Fibroblast of skin of scalp (primary cell): ENCODE measurements around the gene DDIAS.
"Not testable (repeated sequence)": the region's sequence is repeated elsewhere in the genome, so short reads cannot be mapped to it uniquely, and the experiment has no call there.

Source experiments
- DNase-seq: peaks from one replicate; pipeline ENCODE4 v3.0.0-alpha.2; 2013

Gene DDIAS

DNA sequence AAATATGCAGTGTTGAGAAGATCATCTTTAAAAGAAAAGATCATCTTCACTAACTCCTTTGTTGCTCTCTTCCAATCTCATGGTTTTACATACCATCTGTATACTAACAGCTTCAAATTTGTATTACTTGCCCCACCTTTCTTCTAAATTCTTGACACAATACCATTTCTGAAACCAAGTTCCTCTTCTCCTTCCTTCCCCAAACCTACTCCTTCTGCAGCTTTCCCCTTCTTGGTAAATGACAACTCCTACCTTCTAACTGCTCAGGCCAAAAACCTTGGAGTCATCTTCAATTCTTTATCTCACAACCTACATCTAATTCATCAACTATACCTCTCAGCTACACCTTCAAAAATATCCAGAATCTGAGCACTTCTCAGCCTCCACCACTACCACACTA is 10.6 kb upstream of the DDIAS start:
- DNase-seq, result no peak

DNA sequence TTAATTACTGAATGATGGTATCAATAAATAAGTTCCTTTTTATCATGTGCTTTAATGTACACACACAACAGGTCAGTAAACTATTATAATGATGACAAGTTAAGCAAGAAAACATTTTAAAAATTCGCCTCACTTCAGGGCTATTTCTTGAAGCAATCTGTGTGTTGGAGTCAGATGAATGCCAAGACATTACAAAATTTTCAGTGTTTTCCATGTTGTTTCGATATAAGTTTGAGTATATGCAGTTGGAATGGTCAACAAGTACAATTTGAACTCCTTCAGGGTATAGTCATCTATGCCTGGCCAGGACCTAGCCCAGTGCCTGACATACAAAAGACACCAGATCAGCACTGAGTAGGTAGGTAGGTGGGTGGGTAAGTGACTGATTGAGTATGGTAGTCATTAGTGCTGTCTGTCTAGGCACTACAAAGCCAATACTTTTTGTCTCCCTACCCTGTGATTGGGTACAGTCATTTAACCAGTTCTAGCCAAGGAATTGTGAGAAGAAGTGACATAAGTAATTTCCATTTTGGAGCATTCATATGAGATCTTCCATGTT is 8.8 kb upstream of the DDIAS start:
- DNase-seq, result no peak

DNA sequence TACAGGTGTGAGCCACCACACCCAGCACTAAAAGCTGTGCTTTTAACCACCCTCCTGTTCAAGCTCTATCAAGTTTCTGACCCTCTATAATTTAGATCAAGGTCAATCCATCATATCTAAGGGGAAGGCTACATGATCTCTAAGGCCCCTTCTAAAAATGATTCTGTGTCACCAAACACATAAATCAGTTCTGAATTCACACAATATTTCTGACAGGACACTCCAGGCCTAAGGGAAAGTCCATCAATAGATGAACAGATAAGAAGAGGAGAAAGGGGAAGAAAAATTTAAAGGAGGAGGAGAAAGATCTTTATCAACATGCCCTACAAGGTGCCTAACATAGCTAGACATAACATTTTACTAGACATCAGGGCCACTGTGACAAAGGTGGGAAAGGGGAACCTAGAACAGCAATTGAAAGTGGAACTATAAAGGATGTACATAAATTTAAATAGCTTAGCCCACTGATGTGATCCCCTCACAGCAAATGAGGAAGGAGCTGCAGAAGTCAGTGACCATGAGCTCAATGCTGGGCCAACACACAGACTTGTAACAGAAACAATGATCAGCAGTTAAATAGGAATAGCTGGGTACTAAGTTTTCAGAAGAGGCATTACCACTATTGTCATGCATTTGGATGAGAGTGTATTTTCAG is 6.0 kb upstream of the DDIAS start:
- no peak for DNase-seq

DNA sequence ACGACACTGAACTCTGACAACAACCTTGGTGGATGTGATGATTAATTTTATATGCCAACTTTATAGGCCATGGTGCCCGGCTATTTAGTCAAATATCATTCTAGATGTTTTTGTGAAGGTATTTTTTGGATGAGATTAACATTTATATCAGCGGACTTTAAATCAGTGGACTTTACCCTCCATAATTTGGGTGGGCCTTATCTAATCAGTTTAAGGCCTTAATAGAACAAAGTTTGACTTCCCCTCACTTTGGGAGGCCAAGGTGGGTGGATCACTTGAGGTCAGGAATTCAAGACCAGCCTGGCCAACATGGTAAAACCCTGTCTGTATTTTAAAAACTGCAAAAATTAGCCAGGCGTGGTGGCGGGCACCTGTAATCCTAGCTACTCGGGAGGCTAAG is 5.4 kb upstream of the DDIAS start:
- DNase-seq, result no peak

DNA sequence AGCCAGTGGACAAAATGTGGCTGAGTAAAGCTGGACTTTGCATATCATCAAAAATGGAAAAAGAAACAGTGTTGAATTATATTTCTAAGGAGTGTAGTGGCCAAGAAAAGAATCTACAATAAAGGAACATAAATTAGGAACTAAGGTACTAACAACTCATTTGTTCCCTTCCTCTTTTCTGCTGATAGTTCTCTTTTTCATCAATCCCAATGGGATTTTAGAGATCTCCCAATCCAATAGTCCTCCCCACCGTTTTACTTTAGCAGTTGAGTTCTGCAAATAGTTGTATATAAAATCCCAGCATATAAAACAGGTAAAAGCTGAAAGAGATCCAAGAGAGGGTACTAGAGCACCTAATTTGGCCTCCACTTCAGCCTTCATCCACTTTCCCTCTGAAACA is 3.3 kb upstream of the DDIAS start:
- no peak for DNase-seq

GRCh38 chr11:82899186-82899820 is 2.2 kb upstream of the DDIAS start:
- DNase-seq, result no peak

- DNase-seq, result no peak
Measured at GRCh38 chr11:82899957-82900276, 1.6 kb upstream of the DDIAS start.

DNA sequence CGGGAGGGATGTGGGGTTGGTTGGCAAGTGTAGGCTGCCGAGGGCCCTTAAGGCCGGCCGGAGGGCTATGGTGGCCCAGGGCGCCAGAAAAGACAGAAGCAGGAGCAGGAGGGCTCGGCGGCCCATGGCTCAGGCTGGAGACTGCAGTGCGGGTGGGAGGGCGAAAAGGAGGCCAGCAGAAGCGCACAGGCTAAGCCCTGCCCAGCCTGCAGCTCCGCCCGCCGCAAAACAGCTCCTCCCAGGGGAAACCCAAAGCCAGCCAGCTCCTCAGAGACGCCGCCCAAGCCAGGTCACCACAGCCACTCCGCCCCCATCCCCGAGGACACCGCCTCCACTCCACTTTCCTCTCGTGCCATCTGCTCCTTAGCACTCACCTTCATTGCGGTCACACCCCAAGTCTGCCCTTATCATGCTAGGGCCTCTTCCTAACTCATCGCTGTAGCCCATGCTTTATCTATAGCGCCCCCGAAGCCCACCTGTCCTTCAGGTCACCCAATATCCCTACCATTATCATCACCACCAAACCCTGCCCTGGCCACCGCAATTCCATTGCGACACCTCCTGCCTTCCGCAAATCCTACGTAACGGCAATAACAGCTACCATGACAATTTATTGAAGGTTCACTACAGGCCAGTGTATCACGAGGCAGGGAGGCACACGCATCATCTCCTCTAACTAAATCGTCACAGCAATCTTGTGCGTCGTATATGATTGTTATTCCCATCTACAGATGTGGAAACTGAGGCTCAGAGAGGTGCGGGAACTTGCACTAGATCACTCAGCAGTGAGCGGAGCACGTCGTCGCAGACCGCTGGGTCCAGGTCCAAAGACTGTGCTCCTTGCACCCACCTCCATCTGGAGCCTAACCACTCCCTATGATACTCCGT is 1.0 kb upstream of the DDIAS start, which contains the start of gene PRCP:
Gene PRCP, minus strand, starts transcription at position 154 of the 888 bp plus-strand sequence. Its CDS starts 28 bp downstream, at position 126.
- peak; percentile 87 for DNase-seq

GRCh38 chr11:82901922-82902485 is 468 bp downstream of the DDIAS start:
- DNase-seq, result no peak

GRCh38 chr11:82902880-82903279 is 1.3 kb downstream of the DDIAS start:
- DNase-seq, result no peak

GRCh38 chr11:82903843-82904586 is 2.5 kb downstream of the DDIAS start:
- no peak for DNase-seq

DNA sequence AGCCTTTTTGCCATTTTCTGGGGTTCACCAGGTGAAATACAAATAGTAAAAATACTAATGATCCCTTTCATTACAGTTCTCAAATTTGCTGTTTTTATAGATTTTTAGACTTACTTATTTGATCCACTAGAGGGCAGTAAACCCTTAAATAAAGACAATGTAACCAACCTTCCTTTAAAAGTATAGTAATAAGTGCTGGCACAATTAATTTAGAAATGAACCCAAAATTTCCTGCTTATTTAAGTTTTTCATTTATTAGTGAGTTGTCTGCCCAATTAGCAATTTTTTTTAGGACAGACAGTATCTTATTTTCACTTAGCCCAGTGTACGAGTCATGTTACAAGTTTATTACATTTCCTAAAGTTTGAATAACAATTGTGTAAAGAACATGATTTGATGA is 4.7 kb downstream of the DDIAS start:
- peak; percentile 37 for DNase-seq

DNA sequence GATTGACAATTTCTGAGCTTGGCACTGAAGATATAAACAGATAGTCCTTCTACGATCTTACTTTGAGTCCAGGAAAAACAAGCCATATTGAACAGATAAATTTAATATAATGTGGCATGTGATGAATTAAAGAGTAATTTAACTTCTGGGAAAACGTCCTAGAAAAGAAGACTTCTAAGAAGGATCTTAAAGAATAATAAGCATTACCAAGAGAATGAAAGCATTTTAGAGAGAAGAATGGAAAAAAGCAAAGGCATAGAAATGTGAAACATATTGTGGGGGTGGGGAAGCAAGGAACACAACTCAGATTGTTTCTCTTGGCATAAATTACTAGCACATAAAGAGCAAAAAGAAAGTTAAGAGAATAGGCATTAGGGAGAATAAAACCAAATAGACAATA is 5.4 kb downstream of the DDIAS start:
- DNase-seq, result no peak

- DNase-seq, result no peak
Measured at GRCh38 chr11:82907371-82907770, 5.8 kb downstream of the DDIAS start.

- DNase-seq, result no peak
Measured at GRCh38 chr11:82908311-82908710, 6.8 kb downstream of the DDIAS start.

DNA sequence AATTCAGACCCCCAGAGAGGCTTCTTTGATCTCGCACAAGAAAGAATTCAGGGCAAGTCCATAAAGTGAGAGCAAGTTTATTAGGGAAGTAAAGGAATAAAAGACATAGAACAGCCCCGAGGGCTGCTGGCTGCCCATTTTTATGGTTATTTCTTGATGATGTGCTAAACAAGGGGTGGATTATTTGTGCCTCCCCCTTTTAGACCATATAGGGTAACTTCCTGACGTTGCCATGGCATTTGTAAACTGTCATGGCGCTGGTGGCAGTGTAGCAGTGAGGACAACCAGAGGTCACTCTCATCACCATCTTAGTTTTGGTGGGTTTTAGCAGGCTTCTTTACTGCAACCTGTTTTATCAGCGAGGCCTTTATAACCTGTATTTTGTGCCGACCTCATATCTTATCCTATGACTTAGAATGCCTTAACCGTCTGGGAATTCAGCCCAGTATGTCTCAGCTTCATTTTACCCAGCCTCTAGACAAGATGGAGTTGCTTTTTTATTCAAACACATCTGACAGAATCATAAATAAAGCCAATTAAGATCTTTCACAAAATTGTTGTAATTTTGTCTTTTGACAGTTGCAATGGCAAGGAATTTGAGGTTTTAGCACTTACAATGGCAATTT is 7.6 kb downstream of the DDIAS start:
- DNase-seq, result no peak

- not testable (repeated sequence) for DNase-seq
Measured at GRCh38 chr11:82919786-82920185, 18.2 kb downstream of the DDIAS start.

DNA sequence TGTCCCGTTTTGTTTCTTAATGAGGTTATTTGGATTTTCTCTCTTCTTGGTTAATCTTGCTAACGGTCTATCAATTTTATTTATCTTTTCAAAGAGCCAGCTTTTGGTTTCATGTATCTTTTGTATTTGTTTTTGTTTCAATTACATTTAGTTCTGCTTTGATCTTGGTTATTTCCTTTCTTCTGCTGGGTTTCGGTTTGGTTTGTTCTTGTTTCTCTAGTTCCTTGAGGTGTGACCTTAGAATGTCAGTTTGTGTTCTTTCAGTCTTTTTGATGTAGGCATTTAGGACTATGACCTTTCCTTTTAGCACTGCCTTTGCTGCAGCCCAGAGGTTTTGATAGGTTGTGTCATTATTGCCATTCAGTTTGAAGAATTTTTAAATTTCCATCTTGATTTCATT is 18.7 kb downstream of the DDIAS start:
- not testable (repeated sequence) for DNase-seq

GRCh38 chr11:82922396-82923173 is 21.0 kb downstream of the DDIAS start:
- not testable (repeated sequence) for DNase-seq

DNA sequence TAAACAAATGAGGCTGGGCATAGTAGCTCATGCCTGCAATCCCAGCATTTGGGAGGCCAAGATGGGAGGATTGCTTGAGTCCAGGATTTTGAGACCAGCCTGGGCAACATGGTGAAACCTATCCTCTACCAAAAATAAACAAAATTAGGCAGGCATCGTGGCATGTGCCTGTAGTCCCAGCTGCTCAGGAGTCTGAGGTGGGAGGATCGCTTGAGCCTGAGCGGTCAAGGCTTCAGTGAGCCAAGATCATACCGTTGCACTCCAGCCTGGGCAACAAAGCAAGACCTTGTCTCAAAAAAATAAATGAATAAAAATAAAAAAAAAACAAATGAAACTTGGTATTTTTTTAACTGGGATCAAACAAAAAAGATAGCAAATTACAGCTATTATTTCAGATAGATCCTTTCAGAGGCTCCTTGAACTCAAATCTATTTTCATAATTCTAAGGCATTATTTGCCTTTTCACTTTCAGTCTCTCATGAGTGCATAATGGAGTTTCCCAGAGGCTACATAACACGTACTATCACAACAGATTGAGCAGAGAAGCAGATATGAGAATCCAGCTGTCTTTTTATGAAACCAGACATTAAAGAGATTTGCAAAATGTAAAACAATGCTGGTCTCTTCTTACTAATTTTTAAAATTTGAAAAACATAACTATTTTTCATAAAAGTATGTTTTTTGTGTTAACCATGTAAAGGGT is 23.1 kb downstream of the DDIAS start:
- DNase-seq, result no peak
